ENCODE measurements around the gene PTPN13.

PTPN13 gene

GRCh38 chr4:86587381-86588140, 6.6 kb upstream of the PTPN13 start:
- DNase-seq = no peak

GRCh38 chr4:86592553-86593249, 1.4 kb upstream of the PTPN13 start:
- DNase-seq = no peak

- DNase-seq = no peak
Observed at GRCh38 chr4:86594559-86595425, 677 bp downstream of the PTPN13 start.

- DNase-seq = no peak
Observed at GRCh38 chr4:86595426-86595805, 1.3 kb downstream of the PTPN13 start.

GRCh38 chr4:86596807-86597206, 2.7 kb downstream of the PTPN13 start:
- no peak for DNase-seq

- no peak for DNase-seq
Observed at GRCh38 chr4:86600007-86600653, 6.0 kb downstream of the PTPN13 start.

- DNase-seq = no peak
Observed at GRCh38 chr4:86603311-86603885, 9.3 kb downstream of the PTPN13 start.

- no peak for DNase-seq
Observed at GRCh38 chr4:86606809-86607208, 12.7 kb downstream of the PTPN13 start.

- DNase-seq = no peak
Observed at GRCh38 chr4:86608757-86609375, 14.8 kb downstream of the PTPN13 start.

GRCh38 chr4:86611757-86612156, 17.6 kb downstream of the PTPN13 start:
- no peak for DNase-seq

GRCh38 chr4:86613734-86614133, 19.6 kb downstream of the PTPN13 start:
- no peak for DNase-seq

GRCh38 chr4:86614865-86615264, 20.8 kb downstream of the PTPN13 start:
- no peak for DNase-seq

GRCh38 chr4:86615501-86615900, 21.4 kb downstream of the PTPN13 start:
- no peak for DNase-seq

GRCh38 chr4:86619656-86620055, 25.5 kb downstream of the PTPN13 start:
- no peak for DNase-seq

GRCh38 chr4:86621435-86621834, 27.3 kb downstream of the PTPN13 start:
- no peak for DNase-seq

- no peak for DNase-seq
Observed at GRCh38 chr4:86626066-86626465, 32.0 kb downstream of the PTPN13 start.

- DNase-seq = no peak
Observed at GRCh38 chr4:86627462-86628135, 33.5 kb downstream of the PTPN13 start.

- DNase-seq = no peak
Observed at GRCh38 chr4:86630629-86631028, 36.5 kb downstream of the PTPN13 start.

- no peak for DNase-seq
Observed at GRCh38 chr4:86631166-86631565, 37.1 kb downstream of the PTPN13 start.

- no peak for DNase-seq
Observed at GRCh38 chr4:86633854-86634253, 39.7 kb downstream of the PTPN13 start.

GRCh38 chr4:86640469-86640868, 46.4 kb downstream of the PTPN13 start:
- no peak for DNase-seq

Data from NCI-H1048 (cell line).